Measurements from ENCODE around the gene CCDC86.

GRCh38 chr11:60862171-60862570 is 20.3 kb downstream of the CCDC86 start:
- no peak for TF ChIP-seq CTCF (IDR thresholded peaks at IDR 0.05; ENCODE audit: low read depth, low read length, poor library complexity, severe bottlenecking)
- TF ChIP-seq EZH2phosphoT487 (IDR thresholded peaks at IDR 0.05; ENCODE audit: borderline replicate concordance, low read length) = no peak

All from DOHH2 (cell line).